Measurements from ENCODE around the gene MZF1. TPM values are rescaled to one million over a fixed set of nuclear protein-coding genes. Genes with fewer than 3 reads are reported as not detected.

Gene MZF1
- total RNA-seq, 1 donor from 2014 or later = 71.3 TPM

- Mint-ChIP-seq H3K4me3 (ENCODE audit: low read depth) (peak within 1 kb of the TSS; percentile 92), H3K27me3 (no peaks in the 10 kb centered on the region), H3K27ac (peak within 1 kb of the TSS; percentile 96), H3K9me3 (ENCODE audit: low read depth) (no peaks in the 10 kb centered on the region), H3K36me3 (ENCODE audit: insufficient read depth) (peaks cover 14% of the 10 kb centered on the region), H3K4me1 (ENCODE audit: low read depth) (peaks cover 34% of the 10 kb centered on the region)
- TF ChIP-seq CTCF (IDR thresholded peaks at IDR 0.05; ENCODE audit: unreplicated experiment) = no peak
- DNase-seq (ENCODE audit: low spot score, unreplicated experiment) = peak; percentile 96
Measured at GRCh38 chr19:58554494-58555368, 18.4 kb downstream of the MZF1 start, which contains the start of gene CHMP2A. CHMP2A (minus strand) TSS chr19:58555105; CDS start chr19:58554212, 893 bp downstream.

- no peaks in the 10 kb centered on the region for H3K27me3 Mint-ChIP-seq
- peak overlapping the region; percentile 96 for H3K27ac Mint-ChIP-seq
- peaks cover 32% of the 10 kb centered on the region for H3K4me1 Mint-ChIP-seq (ENCODE audit: low read depth)
- H3K4me3 Mint-ChIP-seq (ENCODE audit: low read depth) = peak overlapping the region; percentile 92
- H3K9me3 Mint-ChIP-seq (ENCODE audit: low read depth) = no peaks in the 10 kb centered on the region
- no peak for TF ChIP-seq CTCF (IDR thresholded peaks at IDR 0.05; ENCODE audit: unreplicated experiment)
- DNase-seq (ENCODE audit: low spot score, unreplicated experiment) = no peak
- peaks cover 15% of the 10 kb centered on the region for H3K36me3 Mint-ChIP-seq (ENCODE audit: insufficient read depth)
Measured at GRCh38 chr19:58553799-58554493, 19.2 kb downstream of the MZF1 start.

- H3K9me3 Mint-ChIP-seq (ENCODE audit: low read depth) = no peaks in the 10 kb centered on the region
- peaks cover 20% of the 10 kb centered on the region for H3K36me3 Mint-ChIP-seq (ENCODE audit: insufficient read depth)
- TF ChIP-seq CTCF (IDR thresholded peaks at IDR 0.05; ENCODE audit: unreplicated experiment) = no peak
- H3K27me3 Mint-ChIP-seq = no peaks in the 10 kb centered on the region
- peaks cover 29% of the 10 kb centered on the region for H3K4me1 Mint-ChIP-seq (ENCODE audit: low read depth)
- H3K4me3 Mint-ChIP-seq (ENCODE audit: low read depth) = no peak overlapping the region
- no peak for DNase-seq (ENCODE audit: low spot score, unreplicated experiment)
- peak overlapping the region; percentile 83 for H3K27ac Mint-ChIP-seq
Measured at GRCh38 chr19:58552655-58553054, 20.5 kb downstream of the MZF1 start.

DNA sequence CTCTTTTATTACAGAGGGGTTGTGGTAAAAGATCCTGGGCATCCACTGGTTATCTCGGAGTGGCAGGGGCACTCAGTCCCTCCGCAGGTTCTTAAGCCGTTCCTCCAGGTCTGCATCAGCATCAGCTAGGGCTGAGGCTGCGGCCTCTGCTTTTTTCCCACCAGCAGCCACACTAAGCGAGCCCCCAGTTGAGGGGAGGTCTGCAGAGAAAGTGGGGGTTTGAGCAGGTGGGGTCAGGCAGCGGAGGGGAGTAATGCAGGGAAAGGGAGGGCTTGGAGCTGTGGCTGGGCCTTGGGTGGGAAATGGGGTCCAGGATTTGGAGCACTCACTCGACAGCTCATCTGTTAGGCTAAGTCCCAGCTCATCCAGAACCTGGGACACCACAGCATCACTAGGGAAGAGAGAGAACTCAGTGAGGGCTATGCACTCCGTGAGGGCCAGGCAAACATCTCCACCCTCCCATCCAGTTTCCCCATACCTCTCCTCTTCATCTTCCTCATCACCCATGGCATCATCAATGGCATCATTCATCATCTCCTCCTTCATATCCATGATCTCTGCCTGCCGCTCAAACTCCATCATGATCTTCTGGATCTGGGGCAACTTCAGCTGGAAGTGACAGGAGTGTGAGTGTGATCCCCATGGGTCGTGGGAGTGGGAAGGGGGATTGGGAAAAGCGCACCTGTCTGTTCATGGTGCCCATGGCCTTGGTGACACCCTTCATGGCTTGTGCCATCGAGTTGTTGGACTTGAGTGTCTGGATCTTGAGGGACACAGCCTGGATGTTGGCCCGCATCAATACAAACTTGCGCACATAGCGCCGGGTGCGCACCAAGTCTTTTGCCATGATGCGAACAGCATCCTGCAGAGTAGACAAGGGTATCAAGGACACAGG is 21.3 kb downstream of the MZF1 start:
- DNase-seq (ENCODE audit: low spot score, unreplicated experiment) = no peak
- peak overlapping the region; percentile 67 for H3K27ac Mint-ChIP-seq
- H3K27me3 Mint-ChIP-seq = no peaks in the 10 kb centered on the region
- H3K4me3 Mint-ChIP-seq (ENCODE audit: low read depth) = no peak overlapping the region
- peaks cover 20% of the 10 kb centered on the region for H3K36me3 Mint-ChIP-seq (ENCODE audit: insufficient read depth)
- peaks cover 23% of the 10 kb centered on the region for H3K4me1 Mint-ChIP-seq (ENCODE audit: low read depth)
- TF ChIP-seq CTCF (IDR thresholded peaks at IDR 0.05; ENCODE audit: unreplicated experiment) = no peak
- no peaks in the 10 kb centered on the region for H3K9me3 Mint-ChIP-seq (ENCODE audit: low read depth)

DNA sequence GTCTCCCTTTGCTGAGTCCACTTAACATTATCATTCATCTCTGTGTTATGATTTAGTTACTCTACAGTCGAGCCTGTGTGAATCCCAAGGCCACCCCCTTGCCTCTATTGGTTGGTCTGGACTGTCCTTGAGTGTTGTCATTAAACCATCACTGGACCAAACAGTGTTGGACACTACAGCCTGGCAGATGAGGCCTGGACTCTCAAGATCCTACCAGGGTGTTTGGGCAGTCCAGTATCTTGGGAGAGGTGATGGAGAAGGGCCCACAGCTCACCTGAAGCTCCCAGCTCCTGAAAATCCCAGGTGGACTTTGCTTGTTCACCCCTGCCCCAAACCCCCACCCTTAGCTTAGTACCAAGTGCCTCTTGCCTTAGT is 22.0 kb downstream of the MZF1 start:
- no peak for DNase-seq (ENCODE audit: low spot score, unreplicated experiment)
- no peak overlapping the region for H3K4me3 Mint-ChIP-seq (ENCODE audit: low read depth)
- no peaks in the 10 kb centered on the region for H3K27me3 Mint-ChIP-seq
- no peak for TF ChIP-seq CTCF (IDR thresholded peaks at IDR 0.05; ENCODE audit: unreplicated experiment)
- peaks cover 25% of the 10 kb centered on the region for H3K4me1 Mint-ChIP-seq (ENCODE audit: low read depth)
- no peak overlapping the region for H3K27ac Mint-ChIP-seq
- peaks cover 22% of the 10 kb centered on the region for H3K36me3 Mint-ChIP-seq (ENCODE audit: insufficient read depth)
- H3K9me3 Mint-ChIP-seq (ENCODE audit: low read depth) = no peaks in the 10 kb centered on the region

Measured in progenitor cell of endocrine pancreas (in vitro differentiated cells).